K562 (cell line): ENCODE results near the gene MANF. TPM values are rescaled to one million over a fixed set of nuclear protein-coding genes. Genes with fewer than 3 reads are reported as not detected.
A peak's percentile ranks its signal among the peaks of the same experiment; 100 is the strongest.

Experiments
- CC2D1A ChIP-seq: fragments of 450-650 bp; IDR thresholded peaks from 2 replicates; pipeline ENCODE4 v1.6.1; 2017; ENCODE audit warnings: mild to moderate bottlenecking
- CCNT2 ChIP-seq: IDR thresholded peaks from 2 replicates; pipeline ENCODE4 v1.6.1; 2011; ENCODE audit warnings: borderline replicate concordance, low read depth, mild to moderate bottlenecking, moderate library complexity, mixed read lengths, low read length; ENCODE audit not compliant: insufficient read length; ENCODE audit errors: extremely low read depth
- CREM ChIP-seq: IDR thresholded peaks from 2 replicates; pipeline ENCODE4 v1.6.1; 2014; ENCODE audit warnings: antibody characterized with exemption, low read depth
- HNRNPLL ChIP-seq: fragments of 200-400 bp; formaldehyde crosslinking; IDR thresholded peaks from 2 replicates; pipeline ENCODE4 v1.6.1; 2017; ENCODE audit warnings: low read length, low read depth, mild to moderate bottlenecking; ENCODE audit not compliant: poor library complexity, severe bottlenecking
- MYC ChIP-seq, 2 experiments: fragments of 250-450 bp in 1 of 2; sonication (Bioruptor Pico) in 1 of 2; IDR thresholded peaks; 2 replicates each; pipeline versions ENCODE4 v1.5.1 to v1.6.1; 2012 to 2021; ENCODE audit warnings: low read depth in 2 of 2, borderline replicate concordance in 1 of 2, improper control_type of control experiment in 1 of 2, low read length in 1 of 2, mild to moderate bottlenecking in 1 of 2, moderate library complexity in 1 of 2
- NFYB ChIP-seq: IDR thresholded peaks from 2 replicates; pipeline ENCODE4 v1.6.1; 2011; ENCODE audit warnings: mild to moderate bottlenecking, moderate library complexity; ENCODE audit not compliant: insufficient read length; ENCODE audit errors: extremely low read depth
- PRDM10 ChIP-seq: fragments of 450-650 bp; IDR thresholded peaks from 2 replicates; pipeline ENCODE4 v1.6.1; 2018; ENCODE audit not compliant: partially characterized antibody
- SIN3B ChIP-seq: fragments of 450-650 bp; IDR thresholded peaks from 2 replicates; pipeline ENCODE4 v1.6.1; 2017; ENCODE audit warnings: low read depth, mild to moderate bottlenecking, moderate library complexity
- TEAD1 ChIP-seq, 2 experiments: fragments of 450-650 bp in 1 of 2; sonication (generic) in 1 of 2; formaldehyde crosslinking; IDR thresholded peaks; 2 replicates each; pipeline versions ENCODE4 v1.4.0 to v1.8.0; 2020 to 2022; ENCODE audit warnings: mild to moderate bottlenecking in 2 of 2, missing genetic modification reagents in 1 of 2
- TFAP4 ChIP-seq: sonication (generic); formaldehyde crosslinking; IDR thresholded peaks from 2 replicates; pipeline ENCODE4 v1.8.0; 2022; ENCODE audit warnings: missing genetic modification reagents, mild to moderate bottlenecking, moderate library complexity, borderline replicate concordance
- VEZF1 ChIP-seq: fragments of 200-800 bp; sonication (Bioruptor generic); IDR thresholded peaks from 2 replicates; pipeline ENCODE4 v1.6.1; 2017; ENCODE audit warnings: missing genetic modification characterization, missing compliant biosample characterization
- ZBTB9 ChIP-seq: fragments of 450-650 bp; formaldehyde crosslinking; IDR thresholded peaks from 2 replicates; pipeline ENCODE4 v1.4.0; 2020; ENCODE audit warnings: mild to moderate bottlenecking, moderate library complexity
- ZC3H11A ChIP-seq: IDR thresholded peaks from 2 replicates; pipeline ENCODE4 v1.6.1; 2012; ENCODE audit warnings: low read depth, low read length, improper control_type of control experiment
- polyA plus RNA-seq, 8 experiments: library from polyadenylated mRNA; depleted of rRNA in 4 of 8; stranded (reverse) in 5 of 8; unstranded in 3 of 8; fragments of >200 nt; fragmentation: Nextera tagmentation in 2 of 8; fragmentation: Illumina TruSeq in 1 of 8; extraction: Ambion mirVana in 2 of 8; extraction: Trizol in 1 of 8; gene quantifications; 2 replicates each; pipeline versions ENCODE4 v1.2.1 to v1.2.3, GENCODE V29; 2011 to 2014; ENCODE audit warnings: inconsistent platforms in 1 of 8, missing spikeins in 1 of 8
- total RNA-seq, 7 experiments: library from RNA; depleted of rRNA in 6 of 7; stranded (reverse); fragments of >200 nt in 6 of 7; fragmentation: Illumina TruSeq in 2 of 7; extraction: Trizol in 2 of 7; gene quantifications; 2 replicates each; pipeline versions ENCODE4 v1.2.1 to v1.2.3, GENCODE V29; 2011 to 2021; ENCODE audit warnings: low replicate concordance in 1 of 7

The MANF gene
- total and polyA plus RNA-seq, 9 of the 15 experiments (the other 6 are each of a cell fraction or from before 2014, with no cell fraction given): 6.5 to 52.7 (median 42.3) TPM

- peak; percentile 55; the same call in 1 of the 2 replicates for TF ChIP-seq MYC (IDR thresholded peaks at IDR 0.05; ENCODE audit: low read depth, low read length)
- no peak for TF ChIP-seq MYC (CRISPR knock-in tag; IDR thresholded peaks at IDR 0.05; ENCODE audit: borderline replicate concordance, low read depth)
- 0 out of 4 replicates have a peak, but pooled peaks of 1 of the 2 experiments have one; percentile 48 for TF ChIP-seq TEAD1 (CRISPR knock-in tag; IDR thresholded peaks at IDR 0.05)
- peak; percentile 72 for TF ChIP-seq CCNT2
- 0 out of 2 replicates have a peak, but pooled peaks have one; percentile 20 for TF ChIP-seq ZBTB9
- peak; percentile 84 for TF ChIP-seq TFAP4 (CRISPR knock-in tag)
- TF ChIP-seq SIN3B: peak; percentile 67; the same call in 1 of the 2 replicates
- TF ChIP-seq CC2D1A: no peak
- TF ChIP-seq NFYB: peak; percentile 88
- TF ChIP-seq VEZF1 (CRISPR knock-in tag): peak; percentile 28; the same call in 1 of the 2 replicates
- no peak for TF ChIP-seq ZC3H11A
- peak; percentile 95 for TF ChIP-seq CREM
- no peak for TF ChIP-seq PRDM10
- TF ChIP-seq HNRNPLL: peak; percentile 56
Observed at GRCh38 chr3:51384726-51385473, at the start of gene MANF (continued).
